H1 (cell line): ENCODE results near the gene ZNF280C. TPM values are rescaled to one million over a fixed set of nuclear protein-coding genes. Genes with fewer than 3 reads are reported as not detected.

ENCODE experiments used
- NANOG ChIP-seq: IDR thresholded peaks from 2 replicates; pipeline ENCODE4 v1.6.1; 2011; ENCODE audit warnings: low read length, low read depth, mild to moderate bottlenecking, inconsistent platforms; ENCODE audit not compliant: insufficient read depth, poor library complexity, severe bottlenecking
- PHF8 ChIP-seq: fragments of 200-600 bp; sonication (generic); conservative IDR thresholded peaks from 2 replicates; pipeline ENCODE4 v1.7.1; 2012; ENCODE audit warnings: low read depth, mild to moderate bottlenecking, inconsistent platforms, low read length, moderate library complexity
- SP2 ChIP-seq: IDR thresholded peaks from 2 replicates; pipeline ENCODE4 v1.6.1; 2012; ENCODE audit warnings: mild to moderate bottlenecking, low read length, inconsistent platforms
- TAF1 ChIP-seq: IDR thresholded peaks from 2 replicates; pipeline ENCODE4 v1.6.1; 2011; ENCODE audit warnings: mild to moderate bottlenecking, low read depth, low read length
- polyA plus RNA-seq, 7 experiments: library from polyadenylated mRNA; depleted of rRNA in 3 of 7; stranded (reverse) in 5 of 7; unstranded in 2 of 7; fragments of >200 nt in 5 of 7; fragments of 200-250 nt in 2 of 7; gene quantifications; 1 replicate in 5 of 7; 2 replicates in 1 of 7; 4 replicates in 1 of 7; pipeline versions ENCODE4 v1.2.1 to v1.2.3, GENCODE V29; 2011 to 2013; ENCODE audit warnings: missing spikeins in 2 of 7, mixed read lengths in 2 of 7
- total RNA-seq: library from RNA; stranded (reverse); fragmentation: NEBNext Ultra II Directional; extraction: Animal tissue kit (Norgen Biotek cat#: 25700); gene quantifications from 2 replicates; pipeline ENCODE4 v1.2.1, GENCODE V29; 2021
- TF ChIP-seq, protein P1 (sequence below): fragments of 300-600 bp; sonication (generic); IDR thresholded peaks from 2 replicates; pipeline ENCODE4 v1.7.1; 2012; ENCODE audit warnings: low read length, moderate library complexity, mild to moderate bottlenecking, inconsistent platforms; ENCODE audit not compliant: insufficient replicate concordance

Gene ZNF280C
- total and polyA plus RNA-seq, 2 of the 8 experiments (the other 6 are each of a cell fraction or from before 2014, with no cell fraction given): 8.4 to 13.4 TPM

DNA sequence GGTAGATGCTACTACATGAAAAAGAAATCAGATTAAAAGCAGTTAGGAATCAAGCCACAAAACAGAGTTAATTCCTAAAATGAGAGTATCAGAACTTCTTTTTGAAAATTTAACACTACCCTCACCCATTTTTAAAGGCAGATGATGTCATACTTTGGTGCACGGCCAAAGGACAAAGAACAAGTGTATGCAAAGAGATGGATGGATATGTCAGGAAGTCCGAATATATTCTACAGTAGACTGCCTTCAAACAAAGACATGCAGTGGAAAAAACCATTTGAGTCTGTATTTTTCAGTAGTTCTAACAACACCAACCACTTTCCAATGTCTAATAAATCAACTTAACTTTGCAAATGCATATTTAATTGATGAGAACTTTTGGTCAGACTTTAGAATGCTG is 105.3 kb downstream of the ZNF280C start (continued):
- TF ChIP-seq, protein P1, sequence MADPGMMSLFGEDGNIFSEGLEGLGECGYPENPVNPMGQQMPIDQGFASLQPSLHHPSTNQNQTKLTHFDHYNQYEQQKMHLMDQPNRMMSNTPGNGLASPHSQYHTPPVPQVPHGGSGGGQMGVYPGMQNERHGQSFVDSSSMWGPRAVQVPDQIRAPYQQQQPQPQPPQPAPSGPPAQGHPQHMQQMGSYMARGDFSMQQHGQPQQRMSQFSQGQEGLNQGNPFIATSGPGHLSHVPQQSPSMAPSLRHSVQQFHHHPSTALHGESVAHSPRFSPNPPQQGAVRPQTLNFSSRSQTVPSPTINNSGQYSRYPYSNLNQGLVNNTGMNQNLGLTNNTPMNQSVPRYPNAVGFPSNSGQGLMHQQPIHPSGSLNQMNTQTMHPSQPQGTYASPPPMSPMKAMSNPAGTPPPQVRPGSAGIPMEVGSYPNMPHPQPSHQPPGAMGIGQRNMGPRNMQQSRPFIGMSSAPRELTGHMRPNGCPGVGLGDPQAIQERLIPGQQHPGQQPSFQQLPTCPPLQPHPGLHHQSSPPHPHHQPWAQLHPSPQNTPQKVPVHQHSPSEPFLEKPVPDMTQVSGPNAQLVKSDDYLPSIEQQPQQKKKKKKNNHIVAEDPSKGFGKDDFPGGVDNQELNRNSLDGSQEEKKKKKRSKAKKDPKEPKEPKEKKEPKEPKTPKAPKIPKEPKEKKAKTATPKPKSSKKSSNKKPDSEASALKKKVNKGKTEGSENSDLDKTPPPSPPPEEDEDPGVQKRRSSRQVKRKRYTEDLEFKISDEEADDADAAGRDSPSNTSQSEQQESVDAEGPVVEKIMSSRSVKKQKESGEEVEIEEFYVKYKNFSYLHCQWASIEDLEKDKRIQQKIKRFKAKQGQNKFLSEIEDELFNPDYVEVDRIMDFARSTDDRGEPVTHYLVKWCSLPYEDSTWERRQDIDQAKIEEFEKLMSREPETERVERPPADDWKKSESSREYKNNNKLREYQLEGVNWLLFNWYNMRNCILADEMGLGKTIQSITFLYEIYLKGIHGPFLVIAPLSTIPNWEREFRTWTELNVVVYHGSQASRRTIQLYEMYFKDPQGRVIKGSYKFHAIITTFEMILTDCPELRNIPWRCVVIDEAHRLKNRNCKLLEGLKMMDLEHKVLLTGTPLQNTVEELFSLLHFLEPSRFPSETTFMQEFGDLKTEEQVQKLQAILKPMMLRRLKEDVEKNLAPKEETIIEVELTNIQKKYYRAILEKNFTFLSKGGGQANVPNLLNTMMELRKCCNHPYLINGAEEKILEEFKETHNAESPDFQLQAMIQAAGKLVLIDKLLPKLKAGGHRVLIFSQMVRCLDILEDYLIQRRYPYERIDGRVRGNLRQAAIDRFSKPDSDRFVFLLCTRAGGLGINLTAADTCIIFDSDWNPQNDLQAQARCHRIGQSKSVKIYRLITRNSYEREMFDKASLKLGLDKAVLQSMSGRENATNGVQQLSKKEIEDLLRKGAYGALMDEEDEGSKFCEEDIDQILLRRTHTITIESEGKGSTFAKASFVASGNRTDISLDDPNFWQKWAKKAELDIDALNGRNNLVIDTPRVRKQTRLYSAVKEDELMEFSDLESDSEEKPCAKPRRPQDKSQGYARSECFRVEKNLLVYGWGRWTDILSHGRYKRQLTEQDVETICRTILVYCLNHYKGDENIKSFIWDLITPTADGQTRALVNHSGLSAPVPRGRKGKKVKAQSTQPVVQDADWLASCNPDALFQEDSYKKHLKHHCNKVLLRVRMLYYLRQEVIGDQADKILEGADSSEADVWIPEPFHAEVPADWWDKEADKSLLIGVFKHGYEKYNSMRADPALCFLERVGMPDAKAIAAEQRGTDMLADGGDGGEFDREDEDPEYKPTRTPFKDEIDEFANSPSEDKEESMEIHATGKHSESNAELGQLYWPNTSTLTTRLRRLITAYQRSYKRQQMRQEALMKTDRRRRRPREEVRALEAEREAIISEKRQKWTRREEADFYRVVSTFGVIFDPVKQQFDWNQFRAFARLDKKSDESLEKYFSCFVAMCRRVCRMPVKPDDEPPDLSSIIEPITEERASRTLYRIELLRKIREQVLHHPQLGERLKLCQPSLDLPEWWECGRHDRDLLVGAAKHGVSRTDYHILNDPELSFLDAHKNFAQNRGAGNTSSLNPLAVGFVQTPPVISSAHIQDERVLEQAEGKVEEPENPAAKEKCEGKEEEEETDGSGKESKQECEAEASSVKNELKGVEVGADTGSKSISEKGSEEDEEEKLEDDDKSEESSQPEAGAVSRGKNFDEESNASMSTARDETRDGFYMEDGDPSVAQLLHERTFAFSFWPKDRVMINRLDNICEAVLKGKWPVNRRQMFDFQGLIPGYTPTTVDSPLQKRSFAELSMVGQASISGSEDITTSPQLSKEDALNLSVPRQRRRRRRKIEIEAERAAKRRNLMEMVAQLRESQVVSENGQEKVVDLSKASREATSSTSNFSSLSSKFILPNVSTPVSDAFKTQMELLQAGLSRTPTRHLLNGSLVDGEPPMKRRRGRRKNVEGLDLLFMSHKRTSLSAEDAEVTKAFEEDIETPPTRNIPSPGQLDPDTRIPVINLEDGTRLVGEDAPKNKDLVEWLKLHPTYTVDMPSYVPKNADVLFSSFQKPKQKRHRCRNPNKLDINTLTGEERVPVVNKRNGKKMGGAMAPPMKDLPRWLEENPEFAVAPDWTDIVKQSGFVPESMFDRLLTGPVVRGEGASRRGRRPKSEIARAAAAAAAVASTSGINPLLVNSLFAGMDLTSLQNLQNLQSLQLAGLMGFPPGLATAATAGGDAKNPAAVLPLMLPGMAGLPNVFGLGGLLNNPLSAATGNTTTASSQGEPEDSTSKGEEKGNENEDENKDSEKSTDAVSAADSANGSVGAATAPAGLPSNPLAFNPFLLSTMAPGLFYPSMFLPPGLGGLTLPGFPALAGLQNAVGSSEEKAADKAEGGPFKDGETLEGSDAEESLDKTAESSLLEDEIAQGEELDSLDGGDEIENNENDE: no peak
- TF ChIP-seq PHF8: no peak
- TF ChIP-seq SP2: no peak
- TF ChIP-seq NANOG: no peak
- TF ChIP-seq TAF1: no peak
